ENCODE data around the gene GIGYF2.

Gene GIGYF2

DNA sequence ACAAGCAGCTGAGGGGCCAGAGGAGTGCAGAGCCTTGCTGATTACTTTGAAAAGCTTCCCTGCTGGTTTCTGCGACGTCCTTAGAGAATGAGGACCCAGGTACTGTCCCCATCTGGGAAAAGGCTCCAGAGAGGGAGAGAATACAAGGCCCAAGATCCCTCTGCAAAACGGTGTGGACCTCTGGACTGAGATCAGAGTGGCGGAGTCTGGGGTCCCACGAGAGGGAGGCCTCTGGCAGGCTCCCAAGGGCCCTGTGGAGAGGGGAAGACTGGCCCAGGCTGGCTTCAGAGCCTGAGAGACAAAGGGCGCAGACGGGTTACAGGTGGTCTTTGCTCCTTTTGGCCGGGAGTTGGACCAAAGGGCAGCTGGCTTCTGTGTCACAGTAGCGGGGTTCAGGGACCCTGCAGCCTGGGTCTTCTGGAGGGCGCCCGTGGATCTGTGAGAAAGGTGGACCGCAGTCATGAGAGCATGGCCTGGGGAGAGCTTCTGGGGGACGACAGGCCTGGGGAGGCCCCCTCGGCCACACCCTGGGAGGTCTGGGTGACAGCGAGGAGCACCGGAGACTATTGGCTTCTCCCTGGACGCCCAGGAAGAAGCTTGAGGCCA lies 173.7 kb downstream of the GIGYF2 start:
- DNase-seq, result no peak

DNA sequence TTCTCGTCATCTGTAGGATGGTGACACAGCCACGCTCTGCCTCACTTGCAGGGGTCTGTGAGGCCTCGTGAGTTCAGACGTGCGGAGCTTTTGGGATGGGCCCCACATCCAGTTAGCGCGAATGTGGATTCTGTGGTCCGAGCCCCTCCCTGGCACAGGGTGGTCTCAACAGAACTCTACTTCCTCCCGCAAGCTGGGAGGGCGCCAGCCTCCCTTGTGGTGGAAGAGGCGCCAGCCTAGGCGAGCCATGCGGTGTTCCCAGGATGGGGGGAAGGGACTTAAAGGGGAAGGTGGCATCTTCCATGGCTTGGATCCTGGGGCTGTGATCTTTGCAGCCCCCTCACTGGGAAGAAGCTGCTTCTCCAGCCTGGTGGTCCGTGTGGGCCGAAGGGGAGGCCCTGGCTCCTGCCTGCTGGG lies 174.3 kb downstream of the GIGYF2 start:
- no peak for DNase-seq

DNA sequence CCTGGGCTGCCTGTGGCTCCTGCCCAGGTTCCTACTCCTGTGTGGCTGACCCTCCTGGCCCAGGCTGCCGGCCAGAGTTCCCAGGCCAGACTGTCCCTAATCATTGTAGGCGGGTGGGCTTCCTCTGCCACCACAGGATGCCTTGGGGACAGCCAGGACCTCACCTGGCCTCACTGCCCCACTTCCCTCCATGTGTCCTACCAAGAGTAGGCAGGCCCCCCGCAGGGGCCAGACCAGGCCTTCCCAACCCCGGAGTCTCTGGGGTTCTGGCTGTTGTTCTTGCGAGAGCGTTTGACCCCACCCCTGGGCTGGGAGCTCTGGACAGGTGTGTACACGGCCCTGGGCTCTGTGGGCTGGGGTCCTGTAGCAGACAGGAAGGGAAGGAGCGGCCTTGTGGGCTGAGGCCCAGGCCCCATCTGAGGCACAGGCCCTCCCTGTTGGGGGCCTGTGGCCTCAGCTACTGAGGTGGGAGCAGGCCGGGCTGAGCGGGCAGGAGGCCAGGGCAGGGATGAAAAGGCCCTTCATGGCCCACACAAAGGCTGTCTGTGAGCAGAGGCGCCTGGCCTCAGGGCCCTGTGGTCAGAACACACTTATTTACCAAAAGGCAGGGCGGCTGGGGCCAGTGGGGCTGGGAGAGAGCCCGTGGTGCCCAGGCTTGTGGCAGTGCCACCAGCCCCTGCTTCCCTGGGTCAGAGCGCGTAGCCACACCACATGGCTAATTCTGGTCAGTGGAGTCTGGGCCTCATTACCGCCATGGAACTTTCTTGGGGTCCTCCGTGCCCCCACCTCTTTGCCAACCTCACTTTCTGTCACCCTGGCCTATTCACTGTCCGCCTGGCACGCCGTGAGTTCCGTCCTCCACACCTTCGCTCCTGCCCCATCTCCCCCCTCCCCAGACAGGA lies 175.0 kb downstream of the GIGYF2 start:
- no peak for DNase-seq

DNA sequence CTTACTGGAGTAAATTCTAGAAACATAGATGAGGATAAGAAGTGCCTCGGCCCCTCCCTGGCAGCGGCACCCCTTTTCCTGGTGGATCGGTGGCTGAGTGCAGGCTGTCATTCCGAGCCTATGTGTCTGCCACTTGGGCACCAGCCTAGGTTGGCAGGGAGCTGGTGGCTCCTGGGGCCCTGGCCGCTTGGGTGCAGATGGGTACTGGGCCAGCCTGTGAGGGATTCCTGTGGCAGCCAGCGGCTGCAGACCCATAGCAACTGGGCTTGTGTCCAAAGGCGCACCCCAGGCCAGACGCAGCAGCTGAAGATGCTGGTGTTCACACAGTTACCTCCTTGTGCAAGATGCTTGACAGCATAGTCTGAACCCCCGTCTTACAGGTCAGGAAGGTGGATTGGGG lies 175.7 kb downstream of the GIGYF2 start:
- no peak for DNase-seq

DNA sequence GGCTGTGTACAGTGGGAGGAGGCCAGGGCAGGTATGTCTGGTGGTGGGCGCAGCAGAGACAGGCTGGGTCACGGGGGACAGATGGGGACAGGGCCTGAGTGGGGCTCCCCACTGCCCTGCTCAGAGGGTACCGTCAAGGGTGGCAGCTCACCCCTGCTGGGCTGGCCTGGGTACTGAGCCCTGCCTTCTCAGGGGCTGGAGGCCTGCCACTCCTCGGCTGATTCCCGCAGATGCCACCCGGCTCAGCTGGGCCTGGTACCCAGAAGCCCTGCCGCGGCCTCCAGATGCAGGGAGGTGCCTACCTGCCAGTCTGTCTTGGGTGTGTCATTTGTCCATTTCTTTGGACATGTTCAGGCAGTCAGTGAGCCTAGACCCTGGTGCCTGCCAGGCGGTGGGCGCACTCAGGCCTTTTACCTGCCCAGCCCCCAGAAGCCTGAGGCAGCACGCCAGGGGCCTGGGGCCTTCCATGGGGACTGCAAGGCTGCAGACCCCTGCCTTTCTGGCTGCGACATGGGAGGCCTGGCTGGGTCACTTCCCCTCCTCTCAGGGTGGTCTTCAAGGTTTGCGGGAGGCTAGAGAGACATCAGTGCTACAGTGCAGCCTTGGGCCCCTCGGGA lies 176.3 kb downstream of the GIGYF2 start:
- DNase-seq, result no peak

DNA sequence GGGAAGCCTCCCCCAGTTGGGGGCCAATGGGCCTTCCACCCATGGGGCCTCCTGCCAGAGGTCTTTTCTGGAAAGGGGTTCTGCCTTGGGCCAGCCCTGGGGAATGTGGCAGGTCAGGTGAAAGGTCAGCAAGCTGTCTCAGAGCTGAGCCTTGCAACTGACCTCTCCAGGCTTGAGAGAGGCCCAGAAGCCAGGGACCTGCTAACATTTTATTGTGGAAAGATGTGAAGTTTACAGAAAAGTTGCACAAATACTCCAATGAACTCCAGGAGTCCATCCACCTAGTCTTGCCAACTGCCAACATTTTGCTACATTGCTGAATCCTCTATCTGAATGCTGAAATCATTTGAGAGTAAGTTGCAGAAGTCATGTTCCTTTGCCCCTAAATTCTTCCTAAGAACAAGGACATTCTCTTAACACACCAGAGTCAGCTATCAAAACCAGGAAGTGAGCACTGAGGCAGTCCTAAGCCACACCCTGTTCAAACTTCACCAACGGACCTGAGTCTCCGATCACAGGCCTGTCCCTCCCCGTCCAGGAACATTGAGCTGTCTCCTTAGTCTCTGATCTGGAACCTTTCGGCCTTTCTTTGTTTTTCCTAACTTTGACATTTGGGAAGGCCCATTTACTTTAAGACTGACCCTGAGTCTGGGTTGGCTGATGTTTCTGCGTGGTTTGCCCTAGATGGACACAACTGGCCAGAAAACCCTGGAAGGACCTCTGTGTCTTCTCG lies 176.9 kb downstream of the GIGYF2 start:
- no peak for DNase-seq

DNA sequence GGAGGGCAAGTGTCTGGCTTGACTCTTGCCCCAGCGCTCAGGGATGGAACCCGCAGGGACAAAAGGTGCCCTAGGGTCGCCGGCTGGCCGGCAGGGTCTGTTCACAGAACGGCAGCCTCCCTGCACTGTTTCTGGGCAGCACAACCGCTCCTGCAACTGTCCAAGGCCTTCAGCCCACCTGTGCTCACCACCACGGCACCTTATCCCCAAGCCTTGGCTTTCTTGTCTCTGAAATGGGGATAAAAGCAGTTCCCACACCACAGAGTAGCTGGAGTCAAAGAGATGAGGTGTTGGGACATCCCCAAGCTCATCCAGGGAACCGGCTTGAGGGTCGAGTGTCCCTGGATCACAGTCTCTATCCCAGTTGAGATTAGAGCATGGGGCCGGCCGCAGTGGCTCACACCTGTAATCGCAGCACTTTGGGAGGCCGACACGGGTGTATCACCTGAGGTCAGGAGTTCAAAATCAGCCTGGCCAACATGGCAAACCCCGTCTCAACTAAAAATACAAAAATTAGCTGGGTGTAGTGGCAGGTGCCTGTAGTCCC lies 177.6 kb downstream of the GIGYF2 start:
- DNase-seq, result no peak

DNA sequence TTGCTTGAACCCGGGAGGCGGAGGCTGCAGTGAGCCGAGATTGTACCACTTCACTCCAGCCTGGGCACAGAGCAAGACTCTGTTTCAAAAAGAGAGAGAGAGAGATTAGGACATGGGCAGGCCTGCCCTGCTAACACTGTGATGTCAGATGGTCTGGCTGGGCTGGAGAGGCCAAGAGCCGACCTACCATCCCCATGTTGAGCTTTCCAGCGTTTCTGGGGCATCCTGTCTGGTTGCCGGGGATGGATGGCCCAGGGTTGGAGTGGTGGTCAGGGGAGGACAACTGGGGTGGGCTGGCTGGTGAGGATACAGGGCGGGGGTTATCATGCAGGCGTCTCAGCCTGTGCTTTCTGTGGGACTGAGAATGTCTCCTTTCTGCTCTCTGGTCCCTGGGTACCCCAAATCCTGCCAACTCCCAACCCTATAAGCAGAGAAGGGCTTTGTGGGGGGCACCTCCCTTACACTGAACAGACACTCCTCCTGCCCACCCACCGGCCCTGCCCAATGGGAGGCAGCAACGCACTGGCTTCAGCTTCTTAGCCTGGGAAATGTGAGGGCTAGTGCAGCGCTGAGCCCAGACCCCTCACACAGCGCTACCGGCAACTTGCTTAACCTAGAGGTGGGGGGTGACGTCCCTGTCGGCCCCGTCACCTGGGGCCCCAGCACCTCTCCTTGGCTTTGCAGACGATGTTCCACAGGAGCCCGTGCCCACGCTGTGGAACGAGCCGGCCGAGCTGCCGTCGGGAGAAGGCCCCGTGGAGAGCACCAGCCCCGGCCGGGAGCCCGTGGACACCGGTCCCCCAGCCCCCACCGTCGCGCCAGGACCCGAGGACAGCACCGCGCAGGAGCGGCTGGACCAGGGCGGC lies 178.4 kb downstream of the GIGYF2 start:
- no peak for DNase-seq

DNA sequence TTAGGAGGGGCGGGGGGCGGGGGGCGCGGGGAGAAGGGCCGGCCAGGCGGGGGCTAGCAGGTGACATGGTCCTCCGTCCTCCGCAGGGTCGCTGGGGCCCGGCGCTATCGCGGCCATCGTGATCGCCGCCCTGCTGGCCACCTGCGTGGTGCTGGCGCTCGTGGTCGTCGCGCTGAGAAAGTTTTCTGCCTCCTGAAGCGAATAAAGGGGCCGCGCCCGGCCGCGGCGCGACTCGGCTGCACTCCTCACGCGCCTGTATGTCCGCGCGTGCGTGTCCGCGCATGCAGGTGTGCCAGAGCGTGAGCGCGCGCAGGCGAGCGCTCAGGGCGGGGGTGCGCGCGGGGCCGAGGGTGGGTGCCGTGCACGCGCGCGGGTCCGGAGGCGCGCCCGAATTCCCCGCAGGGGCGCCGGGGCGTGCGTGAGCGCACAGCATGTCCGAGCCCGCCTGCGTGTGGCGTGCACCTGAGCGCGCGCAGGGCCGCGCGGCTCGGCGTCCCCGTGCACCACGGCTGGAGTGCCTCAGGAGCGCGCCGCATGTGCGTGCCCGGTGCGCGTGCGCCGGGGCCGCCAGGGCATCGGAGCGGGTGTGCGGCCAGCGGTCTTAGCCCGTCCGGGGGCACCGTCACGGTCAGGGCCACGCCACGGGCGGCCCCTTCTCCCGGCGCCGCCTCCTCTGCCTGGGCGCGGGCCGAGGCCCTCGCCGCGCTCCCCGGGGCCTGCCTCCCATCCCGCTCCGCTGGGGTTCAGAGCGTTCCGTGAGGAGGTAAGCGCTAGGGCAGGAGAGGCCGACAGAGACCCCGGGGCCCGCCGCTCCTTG lies 179.2 kb downstream of the GIGYF2 start:
- peak; percentile 26 for DNase-seq

DNA sequence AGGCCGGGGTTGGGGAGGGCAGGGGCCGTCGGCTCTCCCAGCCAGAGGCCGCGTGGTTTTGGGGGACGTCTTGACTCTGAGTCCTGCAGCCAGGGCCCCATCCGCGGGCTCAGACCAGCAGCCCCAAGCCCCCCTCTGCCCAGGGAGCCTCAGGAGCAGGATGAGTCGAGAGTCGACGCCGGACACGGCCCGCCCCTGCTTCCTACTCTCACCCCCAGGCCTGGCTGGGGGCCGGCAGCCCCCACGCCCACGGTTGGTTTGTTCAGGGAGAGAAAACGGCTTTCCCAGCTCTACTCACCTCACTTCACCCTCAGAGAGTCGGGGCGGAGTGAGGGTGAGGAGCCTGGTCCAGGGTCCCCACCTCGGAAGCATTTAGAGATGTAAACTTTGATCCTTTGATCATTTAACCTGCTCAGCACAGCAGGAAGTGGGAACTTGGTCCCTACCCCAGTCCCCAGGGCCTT lies 179.9 kb downstream of the GIGYF2 start:
- DNase-seq, result no peak

DNA sequence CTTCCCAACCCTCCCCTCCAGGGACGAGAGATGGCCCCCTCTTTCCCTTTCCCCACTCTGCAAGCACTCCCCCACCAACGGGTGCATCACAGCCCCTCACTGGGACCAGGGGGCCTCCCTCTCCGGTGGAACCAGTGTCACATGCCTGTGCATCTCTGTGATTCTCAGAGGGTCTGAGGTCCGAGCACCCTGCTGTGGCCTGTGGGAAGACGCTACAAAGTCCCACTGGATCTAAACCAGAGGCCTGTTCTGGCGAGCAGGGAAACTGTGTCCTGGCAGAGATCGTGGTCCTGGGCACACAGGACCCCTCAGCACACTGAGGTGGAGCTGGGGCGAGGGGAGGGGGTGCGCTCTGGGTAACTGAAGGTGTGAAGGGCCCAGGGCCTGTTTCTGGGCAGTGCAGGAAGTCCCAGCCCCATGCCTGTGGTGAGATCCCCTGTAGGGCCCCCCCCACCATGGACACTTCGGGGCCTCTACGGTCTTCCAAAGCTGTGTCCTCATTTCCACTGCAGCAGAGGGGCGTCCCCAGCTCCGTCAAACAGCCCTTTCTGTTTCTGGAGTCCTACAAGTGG lies 180.9 kb downstream of the GIGYF2 start:
- DNase-seq, result no peak

DNA sequence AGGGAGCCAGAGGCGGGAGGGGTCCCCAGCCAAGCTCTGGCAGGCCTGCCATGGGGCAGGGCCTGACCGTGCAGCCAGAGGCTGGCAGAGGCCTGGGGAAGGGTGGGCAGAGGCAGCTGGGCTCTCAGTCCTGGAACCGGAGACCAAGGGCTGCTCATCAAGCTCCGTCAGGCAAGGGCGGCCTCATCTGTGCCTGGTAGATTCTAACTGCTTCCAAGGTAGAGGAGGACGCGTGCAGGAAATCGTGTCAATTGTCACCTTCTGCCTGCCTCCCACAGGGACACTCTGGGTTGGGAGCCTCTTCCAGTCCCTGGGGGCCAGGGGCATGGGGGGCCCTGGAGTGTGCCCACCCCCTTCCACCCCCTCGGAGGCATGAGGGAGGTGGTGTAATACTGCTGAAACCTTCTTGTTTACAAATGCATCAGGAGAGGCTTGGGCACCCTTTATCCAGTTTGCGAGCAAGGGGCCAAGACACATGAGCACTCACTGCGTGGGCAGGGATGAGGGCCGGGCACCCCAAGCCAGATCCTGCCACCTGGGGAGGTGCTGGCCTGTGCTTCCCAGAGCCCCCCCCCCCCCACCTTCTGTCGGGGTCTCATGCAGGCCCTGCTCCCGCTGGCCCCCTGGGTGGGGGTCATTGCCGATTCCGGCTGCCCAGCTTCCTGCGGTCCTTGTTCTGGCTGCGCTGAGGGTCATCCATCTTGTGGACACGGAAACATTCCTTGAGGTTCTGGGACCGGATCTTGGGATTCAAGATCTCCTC lies 181.9 kb downstream of the GIGYF2 start:
- no peak for DNase-seq

DNA sequence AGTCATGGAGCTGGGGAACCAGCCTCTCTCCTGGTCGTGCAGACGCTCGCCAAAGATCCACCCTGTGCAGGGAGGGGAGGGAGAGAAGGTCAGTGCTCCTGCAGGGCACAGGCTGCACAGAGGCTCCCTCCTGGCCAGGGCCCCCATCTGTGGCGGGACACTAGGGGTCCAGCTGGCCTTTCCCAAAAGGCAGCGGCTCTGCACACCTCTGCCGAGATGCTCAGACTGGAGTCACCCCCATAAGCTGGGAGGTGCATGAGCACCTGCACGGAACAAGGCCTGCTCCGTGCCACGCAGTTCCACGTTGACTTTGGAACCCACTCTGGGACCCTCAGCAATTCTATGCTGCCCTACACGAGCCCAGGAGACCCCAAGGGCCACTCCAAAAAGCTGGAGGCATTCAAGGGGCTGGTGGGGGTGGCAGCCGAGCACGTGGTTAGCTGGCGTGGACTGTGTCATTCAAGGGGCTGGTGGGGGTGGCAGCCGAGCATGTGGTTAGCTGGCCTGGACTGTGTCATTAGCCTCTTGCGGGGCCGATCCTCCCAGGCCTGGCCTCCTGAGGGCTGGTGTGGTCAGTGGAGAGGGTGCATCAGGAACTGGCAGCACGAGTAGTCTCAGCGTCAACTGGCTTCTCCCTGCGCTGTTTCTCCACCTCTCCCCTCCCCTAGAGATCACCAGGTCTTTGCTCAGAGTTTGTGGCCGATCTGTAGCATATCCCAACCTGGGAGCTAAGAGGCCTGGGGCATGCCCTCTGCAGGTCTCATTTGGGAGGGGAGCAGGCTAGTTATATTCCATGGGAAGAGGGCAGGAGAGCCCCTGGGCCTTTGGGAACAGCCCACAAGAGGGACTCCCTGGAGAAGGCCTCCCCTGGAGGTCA lies 182.7 kb downstream of the GIGYF2 start:
- DNase-seq, result no peak

DNA sequence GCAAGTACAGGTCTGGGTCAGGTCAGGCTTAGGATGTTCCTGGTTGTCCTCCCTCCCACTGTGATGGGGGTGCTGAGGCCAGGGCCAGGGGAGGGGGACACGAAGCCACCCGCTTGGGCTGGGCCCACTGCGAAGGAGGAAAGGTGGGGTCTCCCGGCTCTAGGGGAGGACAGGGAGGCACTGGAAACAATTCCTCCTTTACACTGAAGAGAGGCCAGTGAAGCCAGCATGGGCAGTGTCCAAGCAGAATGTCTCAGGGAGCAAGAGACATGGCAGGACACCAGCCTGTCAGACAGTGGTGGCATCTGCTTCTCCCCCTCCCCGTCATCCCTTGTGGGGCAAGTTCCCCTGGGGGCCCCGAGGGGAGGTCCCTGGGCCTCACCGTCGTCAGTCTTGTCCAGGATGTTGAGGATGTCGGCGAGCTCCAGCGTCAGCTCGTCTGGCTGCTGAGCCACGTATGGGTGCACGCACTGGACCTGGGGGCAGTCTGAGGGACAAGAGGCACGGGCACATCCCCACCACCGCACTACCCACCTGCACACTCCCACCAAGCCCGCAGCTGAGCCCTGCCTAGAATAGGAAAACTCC lies 183.7 kb downstream of the GIGYF2 start:
- DNase-seq, result no peak

DNA sequence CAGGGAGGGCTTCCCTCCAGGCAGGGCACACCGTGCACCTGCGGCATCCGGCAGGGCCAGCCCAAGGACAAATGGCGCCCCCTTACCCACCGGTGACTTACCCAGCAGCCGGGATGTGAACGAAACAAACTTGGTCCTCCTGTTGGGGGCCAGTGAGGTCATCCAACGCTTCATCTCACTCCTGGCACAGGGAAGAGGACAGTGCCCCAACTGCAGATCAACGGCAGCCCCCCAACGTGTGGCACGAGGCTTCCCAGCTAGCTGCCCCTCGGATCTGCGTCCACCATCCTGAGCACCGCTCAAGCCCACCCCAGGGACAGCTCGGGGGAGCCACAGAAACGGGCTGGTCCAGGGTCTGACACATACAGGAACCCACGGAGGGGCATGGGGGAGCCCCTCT lies 185.0 kb downstream of the GIGYF2 start:
- DNase-seq, result no peak

DNA sequence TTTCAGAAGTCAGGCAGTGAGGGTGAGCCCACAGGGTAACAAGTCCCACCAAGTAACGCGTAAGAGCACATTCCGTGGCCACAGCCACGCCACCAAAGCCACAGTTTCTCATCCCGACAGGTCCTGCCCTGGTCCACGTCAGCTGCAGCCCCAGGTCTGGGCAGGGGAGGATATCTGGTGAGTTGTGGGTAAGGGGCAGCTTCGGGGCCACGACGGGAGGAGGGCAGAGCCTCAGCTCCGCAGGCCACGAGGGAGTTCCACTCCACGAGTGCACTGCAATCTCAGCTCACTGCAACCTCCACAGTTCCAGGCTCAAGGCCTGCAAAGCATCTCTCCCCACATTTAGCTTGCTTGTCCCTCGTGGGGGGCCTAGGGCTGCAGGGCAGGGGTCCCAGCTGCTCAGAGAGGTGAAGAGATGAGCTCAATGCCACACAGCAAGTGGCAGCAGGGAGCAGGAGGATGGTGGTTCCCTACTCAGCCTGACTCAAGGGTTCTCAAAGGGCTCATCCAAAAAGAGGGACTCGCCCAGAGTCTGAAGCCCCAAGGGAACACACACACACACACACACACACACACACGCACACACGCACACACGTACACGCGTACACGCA lies 185.5 kb downstream of the GIGYF2 start:
- DNase-seq, result no peak

DNA sequence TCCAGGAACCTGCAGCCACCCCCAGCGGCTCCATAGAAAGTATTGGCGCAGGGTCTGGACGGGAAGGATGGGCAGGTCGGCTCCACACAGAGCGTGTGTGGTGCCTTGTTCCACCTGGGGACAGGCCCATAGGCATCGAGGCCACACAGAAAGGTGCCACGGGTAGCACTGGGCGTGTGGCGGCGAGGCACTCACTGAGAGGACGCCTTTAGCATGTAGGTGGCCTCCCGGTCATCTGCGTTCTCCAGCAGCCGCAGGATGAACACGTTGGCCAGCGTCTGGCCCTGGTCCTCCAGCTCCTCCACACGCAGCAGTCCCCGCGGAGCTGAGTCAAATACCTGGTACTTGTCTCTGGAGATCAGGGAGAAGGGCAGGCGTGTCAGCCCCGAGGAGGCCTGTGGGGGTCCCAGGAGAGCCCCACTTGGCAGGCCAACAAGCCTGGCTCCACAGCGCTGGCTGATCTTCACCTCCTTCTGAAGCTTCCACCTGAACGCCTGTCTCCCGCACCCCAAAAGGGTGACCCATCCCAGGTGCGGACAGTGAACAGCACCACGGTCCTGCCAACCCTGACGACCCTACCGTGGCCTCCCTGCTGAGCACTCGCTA lies 186.1 kb downstream of the GIGYF2 start:
- no peak for DNase-seq
